HepG2 (cell line): ENCODE results near the gene PCDHA7. TPM values are rescaled to one million over a fixed set of nuclear protein-coding genes. Genes with fewer than 3 reads are reported as not detected.

Experiments
- ATAC-seq: fragments of 200-7000 bp; cut with Tn5 transposase; 3 replicates; pipeline ENCODE4 v1.9.1; 2020; ENCODE audit warnings: mild to moderate bottlenecking, moderate library complexity
- BruUV-seq: library from RNA; stranded (reverse); fragments of 400-500 nt; replicated peaks from 2 replicates; lab custom pipeline; 2021; lab: Mats Ljungman, UMichigan
- CTCF ChIA-PET: fragments of 300-600 bp; formaldehyde crosslinking; extraction: SDS; loops from one replicate; lab custom pipeline; 2021; ENCODE audit warnings: low total read pairs, inconsistent platforms, low intra/inter-chr PET ratio; lab: Yijun Ruan, JAX
- POLR2A ChIA-PET: fragments of 350-600 bp; sonication (Branson Sonifier 250); formaldehyde crosslinking; loops from one replicate; lab custom pipeline; 2020; ENCODE audit warnings: antibody characterized with exemption, inconsistent platforms; lab: Yijun Ruan, JAX
- DNase-seq: peaks from one replicate; pipeline ENCODE4 v3.0.0-alpha.2; 2015; ENCODE audit warnings: low spot score
- FAIRE-seq: peaks from 3 replicates; lab custom pipeline; 2011; peaks lifted over from hg19 to GRCh38; lab: Jason Lieb, UNC
- H2AFZ ChIP-seq: one replicate; pipeline ENCODE4 v1.6.1; 2011; ENCODE audit warnings: low read length, inconsistent platforms
- H3K27ac ChIP-seq: fragments of 300-600 bp; 3 replicates; pipeline ENCODE4 v1.8.0; 2011; ENCODE audit warnings: mixed run types, mild to moderate bottlenecking, mixed read lengths, low read length, inconsistent platforms; ENCODE audit not compliant: insufficient read depth; ENCODE audit errors: extremely low read length
- H3K27me3 ChIP-seq, 2 experiments: fragments of 200-600 bp in 1 of 2; 2 replicates in 1 of 2; 3 replicates in 1 of 2; pipeline versions ENCODE4 v1.6.0 to v1.8.0; 2011; ENCODE audit warnings: low read length in 2 of 2, mild to moderate bottlenecking in 2 of 2, moderate library complexity in 2 of 2, inconsistent platforms in 1 of 2; ENCODE audit not compliant: insufficient read depth in 2 of 2, control insufficient read depth in 1 of 2
- H3K36me3 ChIP-seq, 2 experiments: fragments of 200-600 bp in 1 of 2; replicated peaks in 1 of 2; 2 replicates in 1 of 2; 3 replicates in 1 of 2; pipeline versions ENCODE4 v1.5.1 to v1.8.0; 2011; ENCODE audit warnings: low read length in 2 of 2, inconsistent platforms in 1 of 2; ENCODE audit not compliant: insufficient read depth in 2 of 2, control insufficient read depth in 1 of 2
- H3K4me1 ChIP-seq: 2 replicates; pipeline ENCODE4 v1.5.1; 2012; ENCODE audit warnings: low read length, inconsistent platforms; ENCODE audit not compliant: insufficient read depth
- H3K4me2 ChIP-seq: 2 replicates; pipeline ENCODE4 v1.6.0; 2011; ENCODE audit warnings: low read depth, low read length, inconsistent platforms
- H3K4me3 ChIP-seq, 3 experiments: fragments of 200-600 bp in 1 of 3; sonication (generic), shearing (Covaris generic) in 1 of 3; replicated peaks in 1 of 3; 2 replicates each; pipeline ENCODE4 v1.5.1; 2011 to 2016; ENCODE audit warnings: low read length in 3 of 3, inconsistent platforms in 2 of 3, low read depth in 2 of 3, mild to moderate bottlenecking in 2 of 3, control low read depth in 1 of 3, mixed read lengths in 1 of 3; ENCODE audit not compliant: insufficient read depth in 1 of 3
- H3K79me2 ChIP-seq: one replicate; pipeline ENCODE4 v1.6.1; 2011; ENCODE audit warnings: low read length, inconsistent platforms; ENCODE audit not compliant: insufficient read depth
- H3K9ac ChIP-seq: 2 replicates; pipeline ENCODE4 v1.6.0; 2011; ENCODE audit warnings: mild to moderate bottlenecking, low read depth, low read length, inconsistent platforms; ENCODE audit not compliant: insufficient read depth
- H3K9me3 ChIP-seq: 2 replicates; pipeline ENCODE4 v1.5.1; 2012; ENCODE audit warnings: mild to moderate bottlenecking, low read length
- H4K20me1 ChIP-seq: 2 replicates; pipeline ENCODE4 v1.6.0; 2011; ENCODE audit warnings: inconsistent platforms, mild to moderate bottlenecking, low read length, moderate library complexity; ENCODE audit not compliant: insufficient read depth
- ARHGAP35 ChIP-seq: sonication (generic); formaldehyde crosslinking; IDR thresholded peaks from 2 replicates; pipeline ENCODE4 v1.9.0; 2022; ENCODE audit warnings: mild to moderate bottlenecking, inconsistent platforms, moderate library complexity, missing genetic modification reagents, borderline replicate concordance
- ETS1 ChIP-seq: sonication (generic); formaldehyde crosslinking; IDR thresholded peaks from 2 replicates; pipeline ENCODE4 v1.4.0; 2020; ENCODE audit warnings: missing genetic modification reagents
- MED13 ChIP-seq: sonication (generic); formaldehyde crosslinking; IDR thresholded peaks from 2 replicates; pipeline ENCODE4 v1.5.0; 2020; ENCODE audit warnings: missing genetic modification reagents
- PRMT3 ChIP-seq: sonication (generic); formaldehyde crosslinking; IDR thresholded peaks from 2 replicates; pipeline ENCODE4 v1.8.1; 2022; ENCODE audit warnings: low read depth, mild to moderate bottlenecking, moderate library complexity, missing genetic modification reagents, borderline replicate concordance
- RAD51 ChIP-seq: fragments of 450-650 bp; IDR thresholded peaks from 2 replicates; pipeline ENCODE4 v1.6.1; 2016; ENCODE audit warnings: borderline replicate concordance
- RFX3 ChIP-seq: IDR thresholded peaks from 2 replicates; pipeline ENCODE4 v1.6.1; 2016; ENCODE audit warnings: missing biosample characterization, missing genetic modification reagents
- TFE3 ChIP-seq: IDR thresholded peaks from 2 replicates; pipeline ENCODE4 v1.6.1; 2016
- THAP11 ChIP-seq: IDR thresholded peaks from 2 replicates; pipeline ENCODE4 v1.6.1; 2016; ENCODE audit warnings: missing biosample characterization, missing genetic modification reagents
- ZNF335 ChIP-seq: sonication (generic); formaldehyde crosslinking; IDR thresholded peaks from 2 replicates; pipeline ENCODE4 v1.4.0; 2020; ENCODE audit warnings: missing genetic modification reagents
- ZNF746 ChIP-seq: sonication (generic); formaldehyde crosslinking; IDR thresholded peaks from 2 replicates; pipeline ENCODE4 v1.8.0; 2022; ENCODE audit warnings: mild to moderate bottlenecking, missing genetic modification reagents
- ZZZ3 ChIP-seq: sonication (generic); formaldehyde crosslinking; IDR thresholded peaks from 2 replicates; pipeline ENCODE4 v1.4.0; 2020; ENCODE audit warnings: missing genetic modification reagents, mild to moderate bottlenecking, borderline replicate concordance
- WGBS: methylation state at CpG from one replicate; pipeline ENCODE4 v1.1.6; 2017; ENCODE audit warnings: low lambda C conversion rate; 5-methylcytosine and 5-hydroxymethylcytosine counted together
- in situ Hi-C: cut with HindIII; loops from 2 replicates; pipeline ENCODE4 v1.10.0; 2017; ENCODE audit warnings: low pct_unique_long_range_greater_than_20kb; ENCODE audit not compliant: extremely low pct_ligation_motif_present
- intact Hi-C: fragments of 100-400 bp; cut with micrococcal nuclease; formaldehyde crosslinking; loops from one replicate; pipeline ENCODE4 v1.10.0; 2022; ENCODE audit not compliant: unreplicated experiment
- polyA plus RNA-seq, 8 experiments: library from polyadenylated mRNA; depleted of rRNA in 3 of 8; stranded (reverse) in 7 of 8; unstranded in 1 of 8; fragments of >200 nt; fragmentation: Illumina TruSeq in 4 of 8; extraction: Trizol in 4 of 8; gene quantifications; 2 replicates each; pipeline versions ENCODE4 v1.2.1 to v1.2.3, GENCODE V29; 2011 to 2016; ENCODE audit warnings: low read depth in 4 of 8, missing spikeins in 1 of 8, mixed read lengths in 1 of 8; ENCODE audit not compliant: insufficient read depth in 1 of 8
- total RNA-seq, 5 experiments: library from RNA; depleted of rRNA; stranded (reverse); fragments of >200 nt; fragmentation: Illumina TruSeq; extraction: Trizol; gene quantifications; 2 replicates each; pipeline ENCODE4 v1.2.3, GENCODE V29; 2016; ENCODE audit warnings: low read depth in 1 of 5
- TF ChIP-seq, protein P1 (sequence below): sonication (generic); formaldehyde crosslinking; IDR thresholded peaks from 2 replicates; pipeline ENCODE4 v1.5.0; 2020; ENCODE audit warnings: mild to moderate bottlenecking, missing genetic modification reagents, moderate library complexity

Gene PCDHA7
- total and polyA plus RNA-seq, 2 of the 13 experiments (the other 11 are each of a cell fraction or from before 2014, with no cell fraction given) = 0.49 to 0.53 TPM

DNA sequence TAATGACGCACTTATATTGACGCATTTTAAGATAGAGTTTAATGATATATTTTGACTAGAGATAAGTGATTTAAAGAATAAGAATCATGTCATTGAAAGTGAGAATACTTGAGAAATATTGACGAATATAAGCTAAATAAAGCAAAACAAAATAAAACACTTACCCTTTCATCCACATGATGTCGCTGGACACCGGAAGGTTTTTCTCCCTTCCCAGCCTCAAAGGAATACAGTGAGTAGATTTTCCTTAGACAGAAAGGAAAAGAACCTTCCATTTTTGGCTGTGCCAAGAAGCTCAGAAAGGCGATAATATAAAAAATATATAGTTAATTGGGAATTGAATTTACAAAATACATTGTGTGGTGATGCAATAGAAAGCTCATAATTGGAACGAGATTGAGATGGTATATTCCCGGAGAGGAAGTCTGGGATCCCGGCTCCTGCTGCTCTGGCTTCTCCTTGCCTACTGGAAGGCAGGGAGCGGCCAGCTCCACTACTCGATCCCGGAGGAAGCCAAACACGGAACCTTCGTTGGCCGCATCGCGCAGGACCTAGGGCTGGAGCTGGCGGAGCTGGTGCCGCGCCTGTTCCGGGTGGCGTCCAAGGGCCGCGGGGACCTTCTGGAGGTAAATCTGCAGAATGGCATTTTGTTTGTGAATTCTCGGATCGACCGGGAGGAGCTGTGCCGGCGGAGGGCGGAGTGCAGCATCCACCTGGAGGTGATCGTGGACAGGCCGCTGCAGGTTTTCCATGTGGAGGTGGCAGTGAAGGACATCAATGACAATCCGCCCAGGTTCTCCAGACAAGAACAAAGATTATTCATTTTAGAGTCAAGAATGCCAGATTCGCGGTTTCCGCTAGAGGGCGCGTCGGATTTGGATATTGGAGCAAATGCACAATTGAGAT is 12.4 kb upstream of the PCDHA7 start, which contains the start of gene PCDHA5:
PCDHA5 (plus strand) TSS at position 239 of the 906 bp plus-strand sequence.
- DNase-seq (peak; percentile 12), FAIRE-seq (no peak), ATAC-seq (no peak)
- H4K20me1 ChIP-seq = no peaks in the 10 kb centered on the region
- no TSS peak for BruUV-seq
- no peak within 1 kb of the TSS for H3K4me2 ChIP-seq
- no peaks in the 10 kb centered on the region for H3K36me3 ChIP-seq
- intact Hi-C loops (no loop called here), in situ Hi-C loops (no loop called here)
- H3K9ac ChIP-seq = no peak within 1 kb of the TSS
- H3K9me3 ChIP-seq = no peaks in the 10 kb centered on the region
- no peak within 1 kb of the TSS for H2AFZ ChIP-seq
- H3K27me3 ChIP-seq = no peaks in the 10 kb centered on the region; a peak in 1 of 5 replicates
- no peaks in the 10 kb centered on the region for H3K79me2 ChIP-seq
- no peak within 1 kb of the TSS for H3K27ac ChIP-seq
- TF ChIP-seq, protein P1, sequence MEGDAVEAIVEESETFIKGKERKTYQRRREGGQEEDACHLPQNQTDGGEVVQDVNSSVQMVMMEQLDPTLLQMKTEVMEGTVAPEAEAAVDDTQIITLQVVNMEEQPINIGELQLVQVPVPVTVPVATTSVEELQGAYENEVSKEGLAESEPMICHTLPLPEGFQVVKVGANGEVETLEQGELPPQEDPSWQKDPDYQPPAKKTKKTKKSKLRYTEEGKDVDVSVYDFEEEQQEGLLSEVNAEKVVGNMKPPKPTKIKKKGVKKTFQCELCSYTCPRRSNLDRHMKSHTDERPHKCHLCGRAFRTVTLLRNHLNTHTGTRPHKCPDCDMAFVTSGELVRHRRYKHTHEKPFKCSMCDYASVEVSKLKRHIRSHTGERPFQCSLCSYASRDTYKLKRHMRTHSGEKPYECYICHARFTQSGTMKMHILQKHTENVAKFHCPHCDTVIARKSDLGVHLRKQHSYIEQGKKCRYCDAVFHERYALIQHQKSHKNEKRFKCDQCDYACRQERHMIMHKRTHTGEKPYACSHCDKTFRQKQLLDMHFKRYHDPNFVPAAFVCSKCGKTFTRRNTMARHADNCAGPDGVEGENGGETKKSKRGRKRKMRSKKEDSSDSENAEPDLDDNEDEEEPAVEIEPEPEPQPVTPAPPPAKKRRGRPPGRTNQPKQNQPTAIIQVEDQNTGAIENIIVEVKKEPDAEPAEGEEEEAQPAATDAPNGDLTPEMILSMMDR (CRISPR knock-in tag) = peak; percentile 56
- no peak for TF ChIP-seq THAP11 (CRISPR knock-in tag)
- no peak within 1 kb of the TSS for H3K4me3 ChIP-seq
- ChIA-PET POLR2A (no interaction called here), CTCF (no interaction called here)
- 49% methylated on average over 30 of the region's 39 CpGs for WGBS
- no peaks in the 10 kb centered on the region for H3K4me1 ChIP-seq

DNA sequence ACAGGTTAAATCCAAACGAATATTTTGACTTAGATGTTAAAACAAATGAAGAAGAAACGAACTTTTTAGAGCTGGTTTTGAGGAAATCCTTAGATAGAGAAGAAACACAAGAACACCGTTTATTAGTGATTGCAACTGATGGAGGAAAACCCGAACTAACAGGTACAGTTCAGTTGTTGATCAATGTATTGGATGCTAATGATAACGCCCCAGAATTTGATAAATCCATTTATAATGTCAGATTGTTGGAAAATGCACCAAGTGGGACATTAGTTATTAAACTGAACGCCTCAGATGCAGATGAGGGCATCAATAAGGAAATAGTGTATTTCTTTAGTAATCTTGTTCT is 11.8 kb upstream of the PCDHA7 start:
- BruUV-seq = no TSS peak
- no peak for ATAC-seq
- intact Hi-C loops = no loop called here
- TF ChIP-seq TFE3 = no peak
- no peak for TF ChIP-seq ZNF746 (CRISPR knock-in tag)
- TF ChIP-seq PRMT3 (CRISPR knock-in tag) = no peak
- TF ChIP-seq ZZZ3 (CRISPR knock-in tag) = no peak
- no peak for TF ChIP-seq ZNF335 (CRISPR knock-in tag)
- TF ChIP-seq ARHGAP35 (CRISPR knock-in tag) = no peak
- TF ChIP-seq RAD51 = no peak
- no peak for TF ChIP-seq MED13 (CRISPR knock-in tag)
- no peak for TF ChIP-seq ETS1 (CRISPR knock-in tag)
- no peak for TF ChIP-seq RFX3 (CRISPR knock-in tag)

More for the DNA sequence above, 11.8 kb upstream of the PCDHA7 start:
- no peak overlapping the region for H2AFZ ChIP-seq
- CTCF ChIA-PET = no interaction called here
- no peak overlapping the region for H3K4me2 ChIP-seq
- no peaks in the 10 kb centered on the region for H3K9me3 ChIP-seq
- H4K20me1 ChIP-seq = no peaks in the 10 kb centered on the region
- FAIRE-seq (peak; percentile 30), DNase-seq (no peak)
- H3K9ac ChIP-seq = no peak overlapping the region
- no peaks in the 10 kb centered on the region for H3K36me3 ChIP-seq
- no peak overlapping the region for H3K4me3 ChIP-seq
- H3K4me1 ChIP-seq = no peaks in the 10 kb centered on the region
- POLR2A ChIA-PET = no interaction called here
- WGBS = 20% methylated on average over 6 of the region's 6 CpGs
- H3K27ac ChIP-seq = no peak overlapping the region
- no peaks in the 10 kb centered on the region for H3K79me2 ChIP-seq
- no peaks in the 10 kb centered on the region; a peak in 1 of 5 replicates for H3K27me3 ChIP-seq
- in situ Hi-C loops = no loop called here
